Middle frontal gyrus (tissue), 1 donor: ENCODE measurements around the gene TENT5C.

ENCODE experiments used
- DNase-seq: peaks from one replicate; pipeline ENCODE4 v3.0.0-alpha.2; 2015; ENCODE audit warnings: low spot score; ENCODE audit errors: extremely low spot score

Gene TENT5C

GRCh38 chr1:117633936-117634335, 28.1 kb downstream of the TENT5C start:
- DNase-seq = no peak

- no peak for DNase-seq
Observed at GRCh38 chr1:117634631-117635030, 28.8 kb downstream of the TENT5C start.

- no peak for DNase-seq
Observed at GRCh38 chr1:117635805-117636204, 30.0 kb downstream of the TENT5C start.

- DNase-seq = no peak
Observed at GRCh38 chr1:117636637-117637425, 31.0 kb downstream of the TENT5C start.

- no peak for DNase-seq
Observed at GRCh38 chr1:117638141-117638540, 32.3 kb downstream of the TENT5C start.

- no peak for DNase-seq
Observed at GRCh38 chr1:117638759-117639158, 32.9 kb downstream of the TENT5C start.

GRCh38 chr1:117639741-117640140, 33.9 kb downstream of the TENT5C start:
- DNase-seq = no peak

- no peak for DNase-seq
Observed at GRCh38 chr1:117641536-117641935, 35.7 kb downstream of the TENT5C start.

GRCh38 chr1:117642963-117643362, 37.1 kb downstream of the TENT5C start:
- DNase-seq = no peak

GRCh38 chr1:117643601-117644000, 37.8 kb downstream of the TENT5C start:
- DNase-seq = no peak

GRCh38 chr1:117644696-117645311, 39.0 kb downstream of the TENT5C start:
- no peak for DNase-seq

- DNase-seq = no peak
Observed at GRCh38 chr1:117645343-117645742, 39.5 kb downstream of the TENT5C start.

- no peak for DNase-seq
Observed at GRCh38 chr1:117646007-117646811, 40.4 kb downstream of the TENT5C start.

- DNase-seq = no peak
Observed at GRCh38 chr1:117646956-117647355, 41.1 kb downstream of the TENT5C start.

- DNase-seq = no peak
Observed at GRCh38 chr1:117648015-117648414, 42.2 kb downstream of the TENT5C start.

GRCh38 chr1:117650840-117651568, 45.2 kb downstream of the TENT5C start:
- no peak for DNase-seq

- no peak for DNase-seq
Observed at GRCh38 chr1:117651616-117652015, 45.8 kb downstream of the TENT5C start.

- no peak for DNase-seq
Observed at GRCh38 chr1:117652421-117652820, 46.6 kb downstream of the TENT5C start.

- DNase-seq = no peak
Observed at GRCh38 chr1:117653195-117653594, 47.3 kb downstream of the TENT5C start.

- DNase-seq = no peak
Observed at GRCh38 chr1:117653732-117654492, 48.1 kb downstream of the TENT5C start.
